ENCODE data around the gene HSP90AA1. TPM values are rescaled to one million over a fixed set of nuclear protein-coding genes. Genes with fewer than 3 reads are reported as not detected.

Gene HSP90AA1
- total and polyA plus RNA-seq, 2 of the 8 experiments (the other 6 are each of a cell fraction or from before 2014, with no cell fraction given) = 339 to 878 TPM

DNA sequence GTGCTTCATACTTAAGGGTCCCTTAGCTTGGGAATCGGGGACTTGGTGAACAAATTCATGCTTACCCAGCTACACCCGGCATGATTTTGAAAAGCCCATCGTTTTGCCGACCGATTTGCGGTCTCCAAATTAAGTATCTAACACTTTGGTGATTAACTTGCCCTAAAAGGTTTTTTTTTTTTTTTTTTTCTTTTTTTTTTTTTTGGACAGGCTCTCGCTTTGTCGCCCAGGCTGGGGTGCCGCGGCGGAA is 843 bp upstream of the HSP90AA1 start:
- H4K20me1 ChIP-seq (replicated peaks in 1 of 2; ENCODE audit: control insufficient read depth in 1 of 2, insufficient read depth in 2 of 2, low read length in 2 of 2) = peaks cover 6 to 8% of the 10 kb centered on the region in 2 experiments
- peak overlapping the region; percentile 77; the same call in 1 of the 2 replicates for H2AK5ac ChIP-seq (ENCODE audit: low read depth, low read length)
- H3K4me2 ChIP-seq (ENCODE audit: insufficient read depth in 1 of 2, low read depth in 2 of 2, low read length in 2 of 2) = peak overlapping the region; percentile 75 to 91
- H3K9me3 ChIP-seq (ENCODE audit: insufficient read depth in 2 of 2, low read depth in 1 of 2, low read length in 1 of 2) = no peaks in the 10 kb centered on the region
- POLR2A ChIA-PET (ENCODE audit: partially characterized antibody) = interaction anchor here (0.6 to 4.5 kb wide), 22 partner anchors 9 to 307 kb away, joined by 3 to 39 read pairs (median 4); partner anchors contain the start of genes WDR20 and ZNF839
- H3K27ac ChIP-seq (ENCODE audit: low read depth, low read length) = peak overlapping the region; percentile 92
- H4K5ac ChIP-seq (ENCODE audit: insufficient read length, low read depth, low read length) = peak overlapping the region; percentile 75
- FAIRE-seq (no peak), DNase-seq (ENCODE audit: low read depth in 1 of 2, low spot score in 2 of 2) (no peak)
- H2AFZ ChIP-seq (ENCODE audit: low read length) = no peak overlapping the region
- no peak overlapping the region for H3K23ac ChIP-seq (ENCODE audit: insufficient read length)
- WGBS, 2 experiments (ENCODE audit: extremely low coverage in 1 of 2, insufficient coverage in 1 of 2, insufficient read length in 1 of 2, insufficient replicate concordance in 2 of 2, low coverage in 1 of 2, low lambda C conversion rate in 2 of 2, missing lambda C conversion rate in 1 of 2) = 22% methylated on average over 9 of the region's 11 CpGs; no CpG with 5 or more reads in 1 of the 2 experiments
- no peak overlapping the region for H3K4ac ChIP-seq (replicated peaks; ENCODE audit: insufficient read length, low read depth, low read length)
- H3K36me3 ChIP-seq (ENCODE audit: control insufficient read depth in 2 of 4, insufficient read depth in 4 of 4, low read length in 3 of 4) = peaks cover 22 to 35% (median 30%) of the 10 kb centered on the region in 4 experiments
- H3K23me2 ChIP-seq (ENCODE audit: low read depth, low read length) = no peaks in the 10 kb centered on the region; the same call in 1 of the 2 replicates
- no peaks in the 10 kb centered on the region for H3K27me3 ChIP-seq (replicated peaks in 1 of 4; ENCODE audit: control insufficient read depth in 3 of 4, extremely low read depth in 1 of 4, insufficient read depth in 3 of 4, low read length in 3 of 4)
- no peaks in the 10 kb centered on the region; the same call in 1 of the 2 replicates for H3K79me1 ChIP-seq (ENCODE audit: low read depth, low read length)
- no peak for TF ChIP-seq TBP (IDR thresholded peaks at IDR 0.05; ENCODE audit: low read depth, low read length)
- TF ChIP-seq KDM4A (IDR thresholded peaks at IDR 0.05; ENCODE audit: low read depth, low read length, severe bottlenecking) = peak; percentile 16
- peak overlapping the region; percentile 52 to 89 (median 81) for H3K9ac ChIP-seq (replicated peaks in 1 of 4; ENCODE audit: extremely low read depth in 1 of 4, low read depth in 3 of 4, low read length in 3 of 4)
- H2BK15ac ChIP-seq (ENCODE audit: low read length) = no peak overlapping the region
- peaks cover 4 to 18% (median 12%) of the 10 kb centered on the region in 4 experiments for H3K4me1 ChIP-seq (replicated peaks in 1 of 4; ENCODE audit: control insufficient read depth in 3 of 4, insufficient read depth in 4 of 4, low read length in 3 of 4)
- H4K91ac ChIP-seq (replicated peaks; ENCODE audit: insufficient read length, low read length) = peak overlapping the region; percentile 87
- no peak overlapping the region for H3K14ac ChIP-seq (ENCODE audit: insufficient read length)
- H2BK120ac ChIP-seq (replicated peaks; ENCODE audit: low read depth, low read length) = no peak overlapping the region
- H2BK20ac ChIP-seq (ENCODE audit: low read length) = no peak overlapping the region
- peaks cover 5 to 34% of the 10 kb centered on the region in 2 experiments for H3K79me2 ChIP-seq (ENCODE audit: control insufficient read depth in 1 of 2, insufficient read depth in 2 of 2, low read length in 2 of 2)
- H3K18ac ChIP-seq (ENCODE audit: extremely low read depth, low read length) = peak overlapping the region; percentile 90
- peak overlapping the region; percentile 73 for H2BK5ac ChIP-seq (ENCODE audit: low read depth, low read length)
- CTCF ChIA-PET (ENCODE audit: partially characterized antibody) = interaction anchor here (0.6 to 3.2 kb wide), 7 partner anchors 10 to 1726 kb away, joined by 3 to 26 read pairs (median 6); no protein-coding TSS in a partner anchor
- no peak overlapping the region for H2BK12ac ChIP-seq (ENCODE audit: low read depth, low read length)
- peak overlapping the region; percentile 77 for H3K56ac ChIP-seq (replicated peaks; ENCODE audit: insufficient read length, low read depth, low read length)
- peak overlapping the region; percentile 64 to 93 (median 71) for H3K4me3 ChIP-seq (ENCODE audit: extremely low read depth in 1 of 4, insufficient read depth in 2 of 4, low read depth in 3 of 4, low read length in 4 of 4)
- peak overlapping the region; percentile 97 for H4K8ac ChIP-seq (ENCODE audit: extremely low read depth, insufficient read depth, low read length)

All from H1 (cell line).